KMS-11 (cell line): ENCODE measurements around the gene PRKCZ.

Source experiments
- H2AFZ ChIP-seq: fragments of 200-600 bp; sonication (generic); 2 replicates; pipeline ENCODE4 v1.6.1; 2016; ENCODE audit warnings: antibody characterized with exemption, mixed run types, low read depth
- H3K27ac ChIP-seq: fragments of 200-600 bp; sonication (generic); 2 replicates; pipeline ENCODE4 v1.6.1; 2016; ENCODE audit warnings: mild to moderate bottlenecking, mixed run types
- H3K27me3 ChIP-seq: fragments of 200-600 bp; sonication (generic); 2 replicates; pipeline ENCODE4 v1.6.1; 2017; ENCODE audit warnings: mild to moderate bottlenecking, low read depth, mixed run types, moderate library complexity; ENCODE audit not compliant: insufficient read depth
- H3K36me3 ChIP-seq: fragments of 200-600 bp; sonication (generic); 2 replicates; pipeline ENCODE4 v1.6.1; 2017; ENCODE audit warnings: mild to moderate bottlenecking, mixed run types; ENCODE audit not compliant: insufficient read depth
- H3K4me1 ChIP-seq: fragments of 200-600 bp; sonication (generic); 2 replicates; pipeline ENCODE4 v1.6.1; 2016; ENCODE audit warnings: mild to moderate bottlenecking, low read depth, mixed run types; ENCODE audit not compliant: poor library complexity, severe bottlenecking
- H3K4me2 ChIP-seq: fragments of 200-600 bp; sonication (generic); 2 replicates; pipeline ENCODE4 v1.7.0; 2016; ENCODE audit warnings: mild to moderate bottlenecking, mixed run types
- H3K4me3 ChIP-seq: fragments of 200-600 bp; sonication (generic); IDR thresholded peaks from 2 replicates; pipeline ENCODE4 v1.6.1; 2017; ENCODE audit warnings: low read depth, low read length, mixed read lengths; ENCODE audit not compliant: insufficient read depth
- H3K79me2 ChIP-seq: fragments of 200-600 bp; sonication (generic); 2 replicates; pipeline ENCODE4 v1.6.1; 2016; ENCODE audit warnings: low read depth, mixed run types; ENCODE audit not compliant: insufficient read depth
- H3K9ac ChIP-seq: fragments of 200-600 bp; sonication (generic); 2 replicates; pipeline ENCODE4 v1.6.1; 2016; ENCODE audit warnings: mild to moderate bottlenecking, mixed run types
- H4K20me1 ChIP-seq: fragments of 200-600 bp; sonication (generic); 2 replicates; pipeline ENCODE4 v1.6.1; 2016; ENCODE audit warnings: mild to moderate bottlenecking, mixed run types; ENCODE audit not compliant: insufficient read depth
- TF ChIP-seq, protein P1 (sequence below): fragments of 200-600 bp; sonication (generic); conservative IDR thresholded peaks from 2 replicates; pipeline ENCODE4 v1.6.1; 2017; ENCODE audit warnings: low read depth, mild to moderate bottlenecking, antibody characterized with exemption, low read length, moderate library complexity, mixed read lengths

The PRKCZ gene

GRCh38 chr1:2194898-2195673 is 144.9 kb downstream of the PRKCZ start:
- H3K27ac ChIP-seq = 0 out of 2 replicates have a peak overlapping the region, but pooled peaks have one; percentile 11
- TF ChIP-seq, protein P1, sequence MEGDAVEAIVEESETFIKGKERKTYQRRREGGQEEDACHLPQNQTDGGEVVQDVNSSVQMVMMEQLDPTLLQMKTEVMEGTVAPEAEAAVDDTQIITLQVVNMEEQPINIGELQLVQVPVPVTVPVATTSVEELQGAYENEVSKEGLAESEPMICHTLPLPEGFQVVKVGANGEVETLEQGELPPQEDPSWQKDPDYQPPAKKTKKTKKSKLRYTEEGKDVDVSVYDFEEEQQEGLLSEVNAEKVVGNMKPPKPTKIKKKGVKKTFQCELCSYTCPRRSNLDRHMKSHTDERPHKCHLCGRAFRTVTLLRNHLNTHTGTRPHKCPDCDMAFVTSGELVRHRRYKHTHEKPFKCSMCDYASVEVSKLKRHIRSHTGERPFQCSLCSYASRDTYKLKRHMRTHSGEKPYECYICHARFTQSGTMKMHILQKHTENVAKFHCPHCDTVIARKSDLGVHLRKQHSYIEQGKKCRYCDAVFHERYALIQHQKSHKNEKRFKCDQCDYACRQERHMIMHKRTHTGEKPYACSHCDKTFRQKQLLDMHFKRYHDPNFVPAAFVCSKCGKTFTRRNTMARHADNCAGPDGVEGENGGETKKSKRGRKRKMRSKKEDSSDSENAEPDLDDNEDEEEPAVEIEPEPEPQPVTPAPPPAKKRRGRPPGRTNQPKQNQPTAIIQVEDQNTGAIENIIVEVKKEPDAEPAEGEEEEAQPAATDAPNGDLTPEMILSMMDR = peak; percentile 70; the same call in 1 of the 2 replicates
- H2AFZ ChIP-seq = peak overlapping the region; percentile 85
- H3K4me2 ChIP-seq = peak overlapping the region; percentile 82
- no peaks in the 10 kb centered on the region for H3K36me3 ChIP-seq
- H3K79me2 ChIP-seq = no peaks in the 10 kb centered on the region
- H3K9ac ChIP-seq = no peak overlapping the region; the same call in 1 of the 2 replicates
- H3K4me1 ChIP-seq = no peaks in the 10 kb centered on the region
- no peaks in the 10 kb centered on the region for H4K20me1 ChIP-seq
- H3K4me3 ChIP-seq = no peak overlapping the region
- H3K27me3 ChIP-seq = peaks cover 56% of the 10 kb centered on the region

DNA sequence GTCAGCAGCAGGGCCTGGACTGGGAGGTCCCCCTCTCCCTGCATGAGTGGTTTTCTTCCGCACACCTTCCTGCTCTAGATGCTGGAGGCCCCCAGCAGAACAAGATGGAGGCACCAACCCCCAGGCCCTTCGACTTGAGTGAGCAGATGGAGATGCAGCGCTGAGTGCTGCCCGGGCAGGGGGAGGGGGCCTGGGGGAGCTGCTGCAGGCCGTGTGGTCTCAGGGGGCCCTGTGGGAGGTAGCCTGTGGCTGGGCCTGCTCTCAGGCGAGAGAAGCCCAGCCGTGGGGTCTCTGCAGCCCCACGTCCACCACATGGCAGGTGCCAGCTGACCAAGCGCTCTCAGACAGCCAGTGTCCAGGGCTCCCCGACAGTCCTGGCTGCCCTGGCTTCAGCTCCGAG is 145.6 kb downstream of the PRKCZ start:
- Histone ChIP-seq H3K9ac (no peak overlapping the region), H3K27me3 (peaks cover 62% of the 10 kb centered on the region), H4K20me1 (no peaks in the 10 kb centered on the region), H3K4me2 (no peak overlapping the region), H3K36me3 (no peaks in the 10 kb centered on the region), H3K79me2 (no peaks in the 10 kb centered on the region), H3K27ac (no peak overlapping the region), H2AFZ (no peak overlapping the region), H3K4me3 (no peak overlapping the region), H3K4me1 (no peaks in the 10 kb centered on the region)
- TF ChIP-seq, protein P1 = no peak

DNA sequence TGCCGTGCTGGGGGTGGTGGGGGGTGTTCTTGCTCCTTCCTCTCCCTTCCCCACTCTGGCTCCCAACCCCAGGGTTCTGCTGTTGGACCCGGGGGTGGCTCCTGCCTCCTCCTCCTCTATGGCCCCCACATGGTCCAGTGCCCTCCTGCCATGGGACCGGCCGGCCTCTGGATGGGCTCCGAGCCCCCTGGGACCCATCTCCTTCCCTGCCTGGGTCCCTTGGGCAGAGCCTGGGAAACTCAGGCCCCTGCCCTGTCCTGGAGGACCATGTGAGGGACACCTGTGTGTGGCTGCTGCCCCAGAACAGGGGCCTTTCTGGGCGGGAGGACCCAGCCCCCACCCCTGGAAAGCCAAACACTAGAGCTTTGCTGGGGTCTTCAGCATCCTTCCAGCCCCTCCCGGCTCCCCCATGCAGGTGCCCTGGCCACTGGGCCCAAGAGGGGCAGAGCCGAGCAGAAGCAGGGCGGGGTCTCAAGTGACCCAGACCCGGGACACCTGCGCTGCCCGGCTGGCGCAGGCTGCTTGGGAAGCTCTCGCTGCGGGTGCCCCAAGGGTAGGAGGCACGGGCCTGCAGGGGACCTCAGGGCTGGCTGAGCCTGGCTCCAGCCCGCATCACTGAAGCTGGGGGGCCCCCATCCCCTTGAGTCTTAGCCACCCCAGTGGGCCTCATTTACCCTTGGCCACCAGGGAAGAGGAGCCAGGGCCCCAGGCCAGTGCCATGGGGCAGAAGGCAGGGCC is 146.9 kb downstream of the PRKCZ start:
- H3K36me3 ChIP-seq = no peaks in the 10 kb centered on the region
- H3K4me3 ChIP-seq = no peak overlapping the region
- TF ChIP-seq, protein P1 = no peak
- peaks cover 72% of the 10 kb centered on the region for H3K27me3 ChIP-seq
- no peak overlapping the region for H3K9ac ChIP-seq
- H4K20me1 ChIP-seq = no peaks in the 10 kb centered on the region
- no peaks in the 10 kb centered on the region for H3K4me1 ChIP-seq
- no peaks in the 10 kb centered on the region for H3K79me2 ChIP-seq
- no peak overlapping the region for H2AFZ ChIP-seq
- no peak overlapping the region for H3K27ac ChIP-seq
- H3K4me2 ChIP-seq = no peak overlapping the region

DNA sequence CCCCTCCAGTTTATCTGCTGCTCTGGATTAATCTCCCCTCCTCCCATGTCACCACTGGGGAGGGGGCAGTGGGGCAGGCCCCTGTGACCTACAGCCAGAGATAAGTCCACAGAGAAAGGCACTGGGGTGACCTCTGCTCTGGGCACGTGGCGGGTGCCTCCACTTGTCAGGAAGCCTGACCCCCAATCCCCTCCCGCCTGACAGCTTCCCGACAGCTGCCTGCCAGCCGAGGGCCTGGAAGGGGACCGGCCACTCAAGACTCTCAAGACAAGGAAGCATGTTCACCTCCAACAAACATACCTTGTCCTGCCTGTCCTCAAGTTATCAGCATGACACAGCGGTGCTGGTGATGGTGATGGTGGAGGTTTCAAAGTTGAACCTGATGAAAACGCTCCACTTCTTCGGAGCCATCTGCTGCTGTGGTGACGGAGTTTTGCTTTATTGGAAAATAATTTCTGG is 147.5 kb downstream of the PRKCZ start:
- peaks cover 72% of the 10 kb centered on the region for H3K27me3 ChIP-seq
- no peak overlapping the region for H3K9ac ChIP-seq
- H3K36me3 ChIP-seq = no peaks in the 10 kb centered on the region
- no peak overlapping the region for H3K27ac ChIP-seq
- H4K20me1 ChIP-seq = no peaks in the 10 kb centered on the region
- H3K79me2 ChIP-seq = no peaks in the 10 kb centered on the region
- H2AFZ ChIP-seq = no peak overlapping the region
- H3K4me3 ChIP-seq = no peak overlapping the region
- H3K4me2 ChIP-seq = no peak overlapping the region
- H3K4me1 ChIP-seq = no peaks in the 10 kb centered on the region
- TF ChIP-seq, protein P1 = no peak
